ENCODE results near the gene SDR39U1. TPM values are rescaled to one million over a fixed set of nuclear protein-coding genes. Genes with fewer than 3 reads are reported as not detected.
"Not testable (repeated sequence)": the region's sequence is repeated elsewhere in the genome, so short reads cannot be mapped to it uniquely, and the experiment has no call there.

SDR39U1 gene
- total RNA-seq, 1 experiment from 2014 or later, result 61.8 TPM

DNA sequence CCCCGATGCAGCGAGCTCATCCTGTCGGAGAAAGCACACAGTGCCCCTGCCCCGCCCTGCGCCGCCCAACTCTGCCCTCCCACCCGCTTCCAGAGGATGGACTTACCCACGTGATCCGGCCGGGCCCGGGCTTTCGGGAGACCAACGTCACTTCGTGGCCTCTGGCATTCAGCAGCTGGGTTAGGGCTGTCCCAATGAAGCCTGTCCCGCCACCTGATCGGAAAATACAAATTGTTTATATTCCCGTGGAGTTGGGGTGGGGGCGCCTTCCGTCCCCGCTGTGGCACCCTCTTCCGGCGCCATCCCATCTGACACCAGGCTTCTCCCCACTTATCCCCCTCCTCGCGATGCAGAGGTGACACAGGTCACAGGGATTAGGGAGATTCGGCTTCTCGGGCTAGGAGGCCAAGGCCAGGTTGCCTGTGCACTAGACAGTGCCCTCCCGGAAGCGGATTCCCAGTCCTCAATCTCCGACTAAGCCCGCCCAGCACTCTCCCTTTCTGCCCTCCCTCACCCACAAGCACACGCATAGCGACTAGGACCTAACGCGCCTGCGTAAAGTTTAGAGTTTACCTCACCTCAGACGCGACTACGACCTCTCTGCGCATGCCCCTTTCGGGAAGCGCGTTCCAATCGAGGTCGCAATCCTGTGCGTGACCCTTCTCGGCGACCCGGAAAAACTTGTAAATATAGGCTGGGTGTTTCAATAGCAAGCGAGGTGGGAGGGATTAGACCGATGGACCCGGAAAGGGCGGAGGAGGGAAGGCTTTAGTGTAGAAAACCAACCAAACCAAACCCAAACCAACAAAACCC is at the start of gene SDR39U1 (continued):
- TF ChIP-seq, protein P1, sequence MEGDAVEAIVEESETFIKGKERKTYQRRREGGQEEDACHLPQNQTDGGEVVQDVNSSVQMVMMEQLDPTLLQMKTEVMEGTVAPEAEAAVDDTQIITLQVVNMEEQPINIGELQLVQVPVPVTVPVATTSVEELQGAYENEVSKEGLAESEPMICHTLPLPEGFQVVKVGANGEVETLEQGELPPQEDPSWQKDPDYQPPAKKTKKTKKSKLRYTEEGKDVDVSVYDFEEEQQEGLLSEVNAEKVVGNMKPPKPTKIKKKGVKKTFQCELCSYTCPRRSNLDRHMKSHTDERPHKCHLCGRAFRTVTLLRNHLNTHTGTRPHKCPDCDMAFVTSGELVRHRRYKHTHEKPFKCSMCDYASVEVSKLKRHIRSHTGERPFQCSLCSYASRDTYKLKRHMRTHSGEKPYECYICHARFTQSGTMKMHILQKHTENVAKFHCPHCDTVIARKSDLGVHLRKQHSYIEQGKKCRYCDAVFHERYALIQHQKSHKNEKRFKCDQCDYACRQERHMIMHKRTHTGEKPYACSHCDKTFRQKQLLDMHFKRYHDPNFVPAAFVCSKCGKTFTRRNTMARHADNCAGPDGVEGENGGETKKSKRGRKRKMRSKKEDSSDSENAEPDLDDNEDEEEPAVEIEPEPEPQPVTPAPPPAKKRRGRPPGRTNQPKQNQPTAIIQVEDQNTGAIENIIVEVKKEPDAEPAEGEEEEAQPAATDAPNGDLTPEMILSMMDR (IDR thresholded peaks at IDR 0.05 in 2 of 3, conservative IDR thresholded peaks at IDR 0.05 in 1 of 3; ENCODE audit: borderline replicate concordance in 1 of 3, insufficient read depth in 1 of 3, low read depth in 2 of 3, low read length in 2 of 3), result no peak
- TF ChIP-seq CEBPB (IDR thresholded peaks at IDR 0.05; ENCODE audit: low read depth) (no peak), SRF (IDR thresholded peaks at IDR 0.05; ENCODE audit: low read depth) (0 out of 2 replicates have a peak, but pooled peaks have one; percentile 18), POLR2AphosphoS5 (IDR thresholded peaks at IDR 0.05; ENCODE audit: low read depth, low read length) (peak; percentile 83), POLR2A (IDR thresholded peaks at IDR 0.05; ENCODE audit: borderline replicate concordance, extremely low read depth, insufficient read depth, insufficient read length) (peak; percentile 88)
- TF ChIP-seq, protein P2, sequence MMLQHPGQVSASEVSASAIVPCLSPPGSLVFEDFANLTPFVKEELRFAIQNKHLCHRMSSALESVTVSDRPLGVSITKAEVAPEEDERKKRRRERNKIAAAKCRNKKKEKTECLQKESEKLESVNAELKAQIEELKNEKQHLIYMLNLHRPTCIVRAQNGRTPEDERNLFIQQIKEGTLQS (IDR thresholded peaks at IDR 0.05), result no peak

DNA sequence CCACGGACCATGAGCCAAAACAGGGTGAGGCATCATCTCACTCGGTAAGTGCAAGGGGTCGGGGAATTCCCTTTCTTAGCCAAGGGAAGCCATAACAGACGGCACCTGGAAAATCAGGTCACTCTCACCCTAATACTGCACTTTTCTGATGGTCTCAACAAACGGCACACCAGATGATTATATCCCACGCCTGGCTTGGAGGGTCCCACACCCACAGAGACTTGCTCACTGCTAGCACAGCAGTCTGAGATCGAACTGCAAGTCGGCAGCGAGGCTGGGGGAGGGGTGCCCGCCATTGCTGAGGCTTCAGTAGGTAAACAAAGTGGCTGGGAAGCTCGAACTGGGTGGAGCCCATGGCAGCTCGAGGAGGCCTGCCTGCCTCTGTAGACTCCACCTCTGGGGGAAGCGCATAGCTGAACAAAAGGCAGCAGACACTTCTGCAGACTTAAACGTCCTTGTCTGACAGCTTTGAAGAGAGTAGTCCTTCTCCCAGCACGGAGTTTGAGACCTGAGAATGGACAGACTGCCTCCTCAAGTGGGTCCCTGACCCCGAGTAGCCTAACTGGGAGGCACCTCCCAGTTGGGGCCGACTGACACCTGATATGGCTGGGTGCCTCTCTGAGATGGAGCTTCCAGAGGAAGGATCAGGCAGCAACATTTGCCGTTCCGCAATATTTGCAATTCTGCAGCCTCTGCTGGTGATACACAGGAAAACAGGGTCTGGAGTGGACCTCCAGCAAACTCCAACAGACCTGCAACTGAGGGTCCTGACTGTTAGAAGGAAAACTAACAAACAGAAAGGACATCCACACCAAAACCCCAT is 49.2 kb upstream of the SDR39U1 start:
- H3K9me2 ChIP-seq (ENCODE audit: insufficient read depth); DNase-seq (ENCODE audit: low read depth, low spot score); RAD21 ChIA-PET (ENCODE audit: low non-redundant PET in 1 of 2, low total read pairs in 2 of 2, uncharacterized antibody in 2 of 2, unreplicated experiment in 2 of 2); H3K4me2 ChIP-seq (ENCODE audit: low read length); H3K36me3 ChIP-seq (ENCODE audit: control insufficient read depth in 1 of 2, insufficient read depth in 2 of 2, low read length in 2 of 2); H3K4me1 ChIP-seq (ENCODE audit: control insufficient read depth in 1 of 2, insufficient read depth in 2 of 2, low read length in 2 of 2); intact Hi-C loops (cut with micrococcal nuclease); ATAC-seq; H3K9me3 ChIP-seq (ENCODE audit: control insufficient read depth in 1 of 2, insufficient read depth in 1 of 2, low read depth in 1 of 2, low read length in 2 of 2); H3K4me3 ChIP-seq (replicated peaks in 1 of 2; ENCODE audit: low read depth in 1 of 2, low read length in 2 of 2); H2AFZ ChIP-seq (ENCODE audit: low read depth, low read length, poor library complexity, severe bottlenecking); H3K27me3 ChIP-seq (ENCODE audit: insufficient read depth, low read length); H3K9ac ChIP-seq (ENCODE audit: low read length); H3K79me2 ChIP-seq (ENCODE audit: insufficient read depth, low read length); H3K27ac ChIP-seq (ENCODE audit: low read depth, low read length); H4K20me1 ChIP-seq (ENCODE audit: insufficient read depth); BruUV-seq (replicated peaks); POLR2A ChIA-PET: not testable (repeated sequence)
- CTCF ChIA-PET, result interaction anchor here (1.0 kb wide), 1 partner anchor 10 kb away, joined by 4 read pairs; no protein-coding TSS in a partner anchor
